GM18951 (cell line): ENCODE measurements around the gene CATSPERE.

Experiments
- POLR2A ChIP-seq: IDR thresholded peaks from 4 replicates; pipeline ENCODE4 v1.6.1; 2011; ENCODE audit warnings: mild to moderate bottlenecking; ENCODE audit not compliant: insufficient read length, insufficient read depth; ENCODE audit errors: extremely low read depth
- in situ Hi-C: fragments of 300-500 bp; cut with MboI; formaldehyde crosslinking; loops from one replicate; pipeline ENCODE4 v1.12.0; 2022; ENCODE audit warnings: low sequenced_read_pairs, mixed read lengths, inconsistent platforms; ENCODE audit not compliant: unreplicated experiment

Gene CATSPERE

GRCh38 chr1:244603498-244603897, 142.4 kb downstream of the CATSPERE start:
- TF ChIP-seq POLR2A = no peak
- in situ Hi-C loops = loop anchor here (10.0 kb wide), 2 partner anchors 191 to 441 kb away; no protein-coding TSS in a partner anchor

DNA sequence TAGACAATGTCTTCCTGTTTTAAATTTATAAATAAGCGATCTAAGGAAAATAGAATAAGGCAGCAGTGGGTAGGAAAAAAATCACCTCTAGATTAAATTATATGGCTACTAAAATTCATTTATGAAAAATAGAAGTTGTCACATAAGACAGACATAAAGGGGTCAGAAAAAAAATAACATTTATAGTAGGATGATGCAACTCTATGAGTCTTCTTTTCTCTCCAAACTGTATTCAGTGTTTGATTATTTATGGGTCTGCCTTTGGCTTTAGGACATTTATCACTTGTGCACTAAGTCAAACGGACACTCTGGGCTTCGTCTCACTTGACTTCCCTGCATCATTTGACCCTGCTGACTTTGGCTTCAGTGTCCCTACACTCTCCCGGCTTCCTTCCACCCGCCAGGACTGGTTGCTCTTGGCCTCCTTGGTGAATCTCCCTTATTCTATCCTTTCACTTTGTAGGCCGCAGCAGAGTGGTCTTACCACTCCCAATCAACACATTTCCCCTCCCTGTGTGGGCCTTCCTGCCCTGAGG, 144.8 kb downstream of the CATSPERE start:
- in situ Hi-C loops = loop anchor here (10.0 kb wide), 2 partner anchors 189 to 439 kb away; no protein-coding TSS in a partner anchor
- TF ChIP-seq POLR2A = no peak

GRCh38 chr1:244614113-244614836, 153.2 kb downstream of the CATSPERE start:
- no peak for TF ChIP-seq POLR2A
- in situ Hi-C loops = no loop called here

GRCh38 chr1:244614879-244615278, 153.8 kb downstream of the CATSPERE start:
- no peak for TF ChIP-seq POLR2A
- in situ Hi-C loops = no loop called here

DNA sequence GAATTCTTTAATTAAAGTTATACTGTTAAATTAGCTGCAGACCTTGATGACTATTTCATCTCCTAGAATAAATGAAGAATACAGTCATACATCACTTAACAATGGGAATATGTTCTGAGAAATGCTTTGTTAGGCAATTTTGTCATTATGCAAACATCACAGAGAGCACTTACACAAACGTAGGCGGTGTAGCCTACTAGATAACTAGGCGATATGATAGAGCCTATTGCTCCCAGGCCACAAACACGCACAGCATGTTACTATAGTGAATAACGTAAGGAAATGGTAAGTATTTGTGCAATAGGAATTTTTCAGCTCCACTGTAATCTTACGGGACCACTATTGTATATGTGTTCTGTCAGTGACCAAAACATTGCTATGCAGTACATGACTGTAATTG, 154.2 kb downstream of the CATSPERE start:
- TF ChIP-seq POLR2A = no peak
- in situ Hi-C loops = no loop called here

DNA sequence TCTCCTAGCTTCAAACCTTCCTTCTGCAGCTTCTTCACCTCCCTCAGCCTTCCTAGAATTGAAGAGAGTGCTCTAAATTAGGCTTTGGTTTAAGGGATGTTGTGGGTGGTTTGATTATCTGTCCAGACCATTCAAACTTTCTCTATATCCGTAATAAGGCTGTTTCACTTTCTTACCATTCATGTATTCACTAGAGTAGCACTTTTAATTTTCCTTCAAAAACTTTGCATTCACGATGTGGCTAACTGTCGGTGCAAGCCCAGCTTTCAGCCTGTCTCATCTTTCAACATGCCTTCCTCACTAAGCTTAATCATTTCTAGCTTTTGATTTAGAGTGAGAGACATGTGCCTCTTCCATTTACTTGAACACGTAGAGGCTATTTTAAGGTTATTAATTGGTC, 165.6 kb downstream of the CATSPERE start:
- in situ Hi-C loops = no loop called here
- no peak for TF ChIP-seq POLR2A

- in situ Hi-C loops = no loop called here
Observed at GRCh38 chr1:244628789-244629188, 167.7 kb downstream of the CATSPERE start.

DNA sequence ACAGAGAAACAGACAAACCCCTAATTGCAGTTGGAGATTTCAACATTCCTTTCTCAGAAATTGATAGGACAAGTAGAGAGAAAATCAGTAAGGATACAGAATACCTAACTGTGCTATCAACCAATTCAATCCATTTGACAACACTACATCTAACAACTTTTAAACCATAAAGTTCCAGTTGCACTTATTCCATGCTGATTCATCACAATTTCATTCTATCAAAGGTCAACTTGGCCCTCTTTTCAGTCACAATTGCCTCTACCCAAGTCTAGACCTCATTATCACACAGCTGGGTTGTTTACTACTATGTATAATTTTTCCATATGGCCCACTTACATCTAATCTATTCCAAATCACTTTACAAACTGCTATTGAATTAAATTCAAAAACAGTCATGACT, 172.1 kb downstream of the CATSPERE start:
- no peak for TF ChIP-seq POLR2A
- in situ Hi-C loops = no loop called here

More at GRCh38 chr1:244628789-244629188, 167.7 kb downstream of the CATSPERE start:
- TF ChIP-seq POLR2A = no peak

DNA sequence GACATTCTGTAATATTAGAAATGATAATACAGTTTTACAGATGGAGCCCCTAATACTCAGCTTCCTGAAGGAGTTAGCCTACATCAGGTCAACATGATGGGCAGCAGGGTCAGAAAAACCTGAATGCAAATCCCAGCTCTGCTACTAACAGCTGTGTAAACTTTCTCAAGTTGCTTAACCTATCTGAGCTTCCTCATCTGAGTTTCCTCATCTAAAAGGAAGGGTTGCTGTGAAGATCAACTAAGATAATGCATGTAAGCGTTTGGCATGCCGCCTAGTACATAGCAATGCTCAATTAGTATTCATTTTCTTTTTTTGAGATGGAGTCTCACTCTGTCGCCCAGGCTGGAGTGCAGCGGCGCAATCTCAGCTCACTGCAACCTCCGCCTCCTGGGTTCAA, 173.5 kb downstream of the CATSPERE start:
- TF ChIP-seq POLR2A = no peak
- in situ Hi-C loops = no loop called here

DNA sequence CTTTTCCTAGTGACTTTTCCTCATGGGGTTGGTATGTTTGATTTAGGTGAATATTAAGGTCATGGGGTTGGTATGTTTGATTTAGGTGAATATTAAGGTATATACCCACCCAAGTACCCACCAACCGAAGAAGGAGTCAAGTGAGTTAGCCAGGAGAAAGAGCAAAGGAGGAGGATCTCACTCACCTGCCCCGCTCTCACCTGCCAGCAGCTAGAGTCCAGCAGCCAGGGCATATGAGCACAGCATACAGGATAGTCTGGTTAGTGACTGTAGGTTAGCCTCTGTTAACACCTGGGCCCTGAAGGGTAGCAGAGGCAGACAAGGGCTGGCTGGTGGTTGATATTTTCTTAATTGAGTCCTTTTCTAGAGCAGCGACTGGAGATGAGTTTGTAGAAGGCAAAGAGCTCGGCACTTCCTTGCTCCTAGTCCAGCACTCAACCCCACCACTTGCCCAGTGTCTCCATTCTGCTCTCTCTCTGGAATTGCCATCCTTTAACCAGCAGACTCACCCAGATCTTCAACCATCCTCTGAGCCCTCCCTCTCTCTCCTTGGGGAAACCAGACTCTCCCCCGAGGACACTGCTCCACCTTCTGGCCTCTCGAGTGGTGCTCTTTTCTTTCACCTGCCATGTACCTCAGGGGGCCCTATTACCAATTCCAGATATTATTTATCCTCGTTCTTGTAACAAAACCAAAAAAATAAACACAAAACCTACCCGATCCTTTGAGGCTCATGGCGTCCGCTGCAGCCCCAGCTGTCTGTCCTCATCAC, 175.6 kb downstream of the CATSPERE start:
- no peak for TF ChIP-seq POLR2A
- in situ Hi-C loops = no loop called here

GRCh38 chr1:244639561-244639960, 178.5 kb downstream of the CATSPERE start:
- TF ChIP-seq POLR2A = no peak
- in situ Hi-C loops = no loop called here

DNA sequence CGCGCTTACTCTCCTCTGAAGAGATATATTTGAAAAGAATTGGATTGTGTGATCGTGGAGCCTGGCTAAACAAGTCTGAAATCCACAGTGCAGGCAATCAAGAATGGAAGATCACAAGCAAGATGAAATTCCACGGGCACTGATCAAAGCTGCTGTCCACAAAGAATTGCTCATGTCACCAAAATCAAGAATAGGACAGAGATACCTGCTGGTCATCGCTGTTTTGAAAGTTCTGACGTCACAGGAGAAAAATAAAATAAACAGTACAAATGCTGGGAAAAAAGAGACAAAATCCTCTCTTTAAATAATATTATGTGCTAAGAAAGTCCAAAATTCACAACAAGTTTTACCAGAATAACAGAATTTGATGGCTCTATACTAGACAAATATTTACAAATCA, 179.8 kb downstream of the CATSPERE start:
- TF ChIP-seq POLR2A = no peak
- in situ Hi-C loops = no loop called here

- in situ Hi-C loops = no loop called here
- TF ChIP-seq POLR2A = no peak
Observed at GRCh38 chr1:244642526-244642925, 181.5 kb downstream of the CATSPERE start.

DNA sequence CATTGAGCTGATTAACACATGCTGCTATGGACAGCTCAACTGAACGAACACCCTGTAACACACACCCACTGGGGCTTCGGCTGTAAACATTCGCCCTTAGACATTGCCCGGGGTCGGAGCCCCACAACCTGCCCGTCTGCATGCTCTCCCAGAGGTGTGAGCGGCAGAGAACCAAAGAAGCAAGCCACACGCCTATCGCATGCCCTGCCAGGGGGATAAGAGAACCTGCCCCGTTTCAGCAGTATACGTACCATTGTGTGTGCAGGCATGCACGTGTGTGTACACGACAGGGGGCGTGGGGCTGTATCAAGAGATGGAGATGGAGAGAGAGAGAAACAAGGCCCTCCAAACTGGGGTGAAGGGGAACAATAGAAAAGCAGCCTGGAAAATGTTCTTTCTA, 181.9 kb downstream of the CATSPERE start:
- no peak for TF ChIP-seq POLR2A
- in situ Hi-C loops = no loop called here

DNA sequence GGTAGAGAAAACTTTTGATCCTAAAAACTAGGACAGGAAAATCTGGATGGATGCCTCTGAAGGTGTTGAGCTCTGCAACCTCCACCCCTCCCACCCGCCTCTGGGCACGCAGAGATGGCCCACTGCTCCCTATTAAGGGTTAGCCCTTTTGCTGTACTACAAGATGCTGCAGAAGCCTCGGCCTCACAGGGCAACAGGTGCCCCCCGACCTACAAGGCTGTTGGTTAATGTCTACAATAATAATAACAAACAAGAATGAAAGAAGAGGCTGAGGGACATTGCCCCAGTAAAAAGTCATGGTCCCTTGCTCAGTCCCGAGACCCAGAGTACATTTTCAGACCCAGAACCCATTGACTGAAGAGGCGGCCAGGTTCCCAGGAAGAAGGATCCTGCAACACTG, 184.3 kb downstream of the CATSPERE start:
- in situ Hi-C loops = no loop called here
- TF ChIP-seq POLR2A = no peak
